Neutrophil (primary cell): ENCODE data around the gene KIAA1191.

Experiments used
- H3K27ac ChIP-seq: fragments of 200-600 bp; sonication (generic); 2 replicates; pipeline ENCODE4 v1.5.1; 2016; ENCODE audit warnings: mild to moderate bottlenecking, moderate library complexity
- H3K27me3 ChIP-seq: fragments of 200-600 bp; sonication (generic); 2 replicates; pipeline ENCODE4 v1.6.0; 2016; ENCODE audit warnings: mild to moderate bottlenecking
- H3K36me3 ChIP-seq: fragments of 200-600 bp; sonication (generic); 2 replicates; pipeline ENCODE4 v1.5.1; 2017
- H3K4me1 ChIP-seq, 2 experiments: fragments of 200-600 bp in 1 of 2; sonication (generic) in 1 of 2; 1 replicate in 1 of 2; 2 replicates in 1 of 2; pipeline versions ENCODE4 v1.5.1 to v1.6.1; 2013 to 2016; ENCODE audit warnings: low read depth in 1 of 2, low read length in 1 of 2, mild to moderate bottlenecking in 1 of 2, moderate library complexity in 1 of 2; ENCODE audit not compliant: control insufficient read depth in 1 of 2, insufficient read depth in 1 of 2
- H3K4me3 ChIP-seq, 2 experiments: fragments of 200-600 bp in 1 of 2; sonication (generic) in 1 of 2; 1 replicate in 1 of 2; 2 replicates in 1 of 2; pipeline ENCODE4 v1.5.1; 2013 to 2016; ENCODE audit warnings: low read depth in 1 of 2, low read length in 1 of 2, mild to moderate bottlenecking in 1 of 2, moderate library complexity in 1 of 2
- H3K9me3 ChIP-seq: fragments of 200-600 bp; sonication (generic); 2 replicates; pipeline ENCODE4 v1.5.1; 2016
- CTCF ChIP-seq: fragments of 200-600 bp; sonication (generic); IDR thresholded peaks from 2 replicates; pipeline ENCODE4 v1.5.1; 2016; ENCODE audit warnings: antibody characterized with exemption

KIAA1191 gene

GRCh38 chr5:176359658-176360057 is 1.9 kb downstream of the KIAA1191 start:
- H3K27ac ChIP-seq = no peak overlapping the region
- no peak for TF ChIP-seq CTCF
- H3K4me3 ChIP-seq = no peak overlapping the region
- H3K4me1 ChIP-seq = peaks cover 13 to 16% of the 10 kb centered on the region in 2 experiments
- H3K36me3 ChIP-seq = peaks cover 24% of the 10 kb centered on the region
- H3K27me3 ChIP-seq = peaks cover 23% of the 10 kb centered on the region
- no peaks in the 10 kb centered on the region for H3K9me3 ChIP-seq

GRCh38 chr5:176356179-176356566 is 5.4 kb downstream of the KIAA1191 start:
- Histone ChIP-seq H3K36me3 (peaks cover 58% of the 10 kb centered on the region), H3K4me1 (peaks cover 6 to 7% of the 10 kb centered on the region in 2 experiments), H3K4me3 (no peak overlapping the region), H3K27me3 (no peaks in the 10 kb centered on the region), H3K27ac (no peak overlapping the region), H3K9me3 (no peaks in the 10 kb centered on the region)
- TF ChIP-seq CTCF = no peak

- H3K4me1 ChIP-seq = peaks cover under 1 to 2% of the 10 kb centered on the region in 2 experiments
- no peak overlapping the region for H3K27ac ChIP-seq
- H3K9me3 ChIP-seq = no peaks in the 10 kb centered on the region
- H3K4me3 ChIP-seq = no peak overlapping the region
- TF ChIP-seq CTCF = no peak
- H3K27me3 ChIP-seq = no peaks in the 10 kb centered on the region
- peaks cover 64% of the 10 kb centered on the region for H3K36me3 ChIP-seq
Measured at GRCh38 chr5:176355400-176356178, 6.0 kb downstream of the KIAA1191 start.

GRCh38 chr5:176353533-176353932 is 8.0 kb downstream of the KIAA1191 start:
- no peak overlapping the region for H3K4me3 ChIP-seq
- TF ChIP-seq CTCF = no peak
- H3K4me1 ChIP-seq = no peaks in the 10 kb centered on the region
- no peaks in the 10 kb centered on the region for H3K9me3 ChIP-seq
- H3K27me3 ChIP-seq = no peaks in the 10 kb centered on the region
- no peak overlapping the region for H3K27ac ChIP-seq
- H3K36me3 ChIP-seq = peaks cover 83% of the 10 kb centered on the region

GRCh38 chr5:176352116-176352878 is 9.3 kb downstream of the KIAA1191 start:
- TF ChIP-seq CTCF = no peak
- no peak overlapping the region for H3K27ac ChIP-seq
- H3K4me3 ChIP-seq = no peak overlapping the region
- H3K9me3 ChIP-seq = no peaks in the 10 kb centered on the region
- peaks cover 87% of the 10 kb centered on the region for H3K36me3 ChIP-seq
- H3K27me3 ChIP-seq = no peaks in the 10 kb centered on the region
- no peaks in the 10 kb centered on the region for H3K4me1 ChIP-seq
